ENCODE data around the gene CSPG4. TPM values are rescaled to one million over a fixed set of nuclear protein-coding genes. Genes with fewer than 3 reads are reported as not detected.

The CSPG4 gene
- total and polyA plus RNA-seq, 2 of the 8 experiments (the other 6 are each of a cell fraction or from before 2014, with no cell fraction given): 1.4 to 3.0 TPM

DNA sequence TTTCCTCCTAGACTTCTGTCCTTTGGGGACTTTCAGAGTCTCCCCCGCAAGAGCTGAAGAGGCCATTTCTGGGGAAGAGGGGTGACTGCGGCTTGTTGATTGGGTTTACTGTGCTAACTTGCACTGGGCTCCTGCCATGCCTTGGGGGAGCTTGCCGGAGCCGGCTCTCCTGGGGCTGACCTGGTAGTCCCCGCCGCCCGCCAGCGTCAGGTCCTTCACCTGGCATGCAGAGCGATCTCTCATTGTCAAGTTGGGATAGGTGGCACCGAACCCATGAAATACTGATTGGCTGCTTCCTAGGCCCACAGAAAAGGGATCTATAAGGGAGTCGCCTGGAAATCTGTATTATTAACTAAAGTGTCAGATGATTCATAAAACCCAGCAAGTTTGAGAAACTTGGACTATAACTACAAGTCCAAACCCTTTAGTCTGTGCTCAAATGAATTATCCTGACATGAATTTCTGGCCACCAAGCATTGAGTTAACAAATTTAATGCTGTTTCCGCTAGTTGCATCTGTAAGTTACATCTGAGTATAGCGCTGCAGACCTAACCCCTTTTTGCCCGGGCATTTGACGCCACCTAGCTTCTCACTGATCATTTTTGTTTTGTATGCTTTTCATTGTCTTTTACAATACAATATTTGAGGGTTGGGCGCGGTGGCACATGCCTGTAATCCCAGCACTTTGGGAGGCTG lies 72.0 kb downstream of the CSPG4 start:
- FAIRE-seq (no peak), DNase-seq (ENCODE audit: low read depth in 1 of 2, low spot score in 2 of 2) (no peak)
- Histone ChIP-seq H3K36me3 (ENCODE audit: control insufficient read depth in 2 of 4, insufficient read depth in 4 of 4, low read length in 3 of 4) (0 out of 8 replicates have a peak, but pooled peaks cover 0 to 4% (median 0%) of the 10 kb centered on the region in 4 experiments), H2BK15ac (ENCODE audit: low read length) (no peak overlapping the region), H3K23ac (ENCODE audit: insufficient read length) (no peak overlapping the region), H3K79me2 (ENCODE audit: control insufficient read depth in 1 of 2, insufficient read depth in 2 of 2, low read length in 2 of 2) (peaks cover 10 to 34% of the 10 kb centered on the region in 2 experiments), H2BK120ac (replicated peaks; ENCODE audit: low read depth, low read length) (no peak overlapping the region), H4K8ac (ENCODE audit: extremely low read depth, insufficient read depth, low read length) (peak overlapping the region; percentile 97; the same call in 1 of the 2 replicates), H2AK5ac (ENCODE audit: low read depth, low read length) (no peak overlapping the region), H3K27ac (ENCODE audit: low read depth, low read length) (peak overlapping the region; percentile 83), H4K91ac (replicated peaks; ENCODE audit: insufficient read length, low read length) (peak overlapping the region; percentile 58), H3K9me3 (ENCODE audit: insufficient read depth in 2 of 2, low read depth in 1 of 2, low read length in 1 of 2) (no peaks in the 10 kb centered on the region), H4K20me1 (replicated peaks in 1 of 2; ENCODE audit: control insufficient read depth in 1 of 2, insufficient read depth in 2 of 2, low read length in 2 of 2) (peaks cover 10 to 19% of the 10 kb centered on the region in 2 experiments), H2BK12ac (ENCODE audit: low read depth, low read length) (no peak overlapping the region), H3K4me3 (ENCODE audit: extremely low read depth in 1 of 4, insufficient read depth in 2 of 4, low read depth in 3 of 4, low read length in 4 of 4) (peak overlapping the region; percentile 51 to 99 (median 88)), H3K4ac (replicated peaks; ENCODE audit: insufficient read length, low read depth, low read length) (no peak overlapping the region), H3K4me2 (ENCODE audit: insufficient read depth in 1 of 2, low read depth in 2 of 2, low read length in 2 of 2) (peak overlapping the region; percentile 73 to 98), H3K79me1 (ENCODE audit: low read depth, low read length) (peaks cover 13% of the 10 kb centered on the region), H4K5ac (ENCODE audit: insufficient read length, low read depth, low read length) (peak overlapping the region; percentile 89), H3K9ac (replicated peaks in 1 of 4; ENCODE audit: extremely low read depth in 1 of 4, low read depth in 3 of 4, low read length in 3 of 4) (peak overlapping the region; percentile 76 to 99 (median 96)), H3K4me1 (replicated peaks in 1 of 4; ENCODE audit: control insufficient read depth in 3 of 4, insufficient read depth in 4 of 4, low read length in 3 of 4) (peaks cover 0 to 8% (median 5%) of the 10 kb centered on the region in 4 experiments; a peak in 5 of 7 replicates), H2AFZ (ENCODE audit: low read length) (no peak overlapping the region), H3K27me3 (replicated peaks in 1 of 4; ENCODE audit: control insufficient read depth in 3 of 4, extremely low read depth in 1 of 4, insufficient read depth in 3 of 4, low read length in 3 of 4) (no peaks in the 10 kb centered on the region), H3K14ac (ENCODE audit: insufficient read length) (no peak overlapping the region), H2BK20ac (ENCODE audit: low read length) (no peak overlapping the region), H2BK5ac (ENCODE audit: low read depth, low read length) (no peak overlapping the region; the same call in 1 of the 2 replicates), H3K18ac (ENCODE audit: extremely low read depth, low read length) (peak overlapping the region; percentile 91; the same call in 1 of the 2 replicates), H3K23me2 (ENCODE audit: low read depth, low read length) (peaks cover 9% of the 10 kb centered on the region), H3K56ac (replicated peaks; ENCODE audit: insufficient read length, low read depth, low read length) (peak overlapping the region; percentile 70)
- ChIA-PET CTCF (ENCODE audit: partially characterized antibody) (interaction anchor here (0.6 to 5.4 kb wide), 12 partner anchors 9 to 187 kb away, joined by 3 to 28 read pairs (median 3); partner anchors contain the start of gene SNUPN), POLR2A (ENCODE audit: partially characterized antibody) (interaction anchor here (0.6 to 8.2 kb wide), 20 partner anchors 8 to 243 kb away, joined by 3 to 73 read pairs (median 6); partner anchors contain the start of genes CSPG4, SIN3A, SNUPN and SNX33)
- no peak for TF ChIP-seq CEBPB (IDR thresholded peaks at IDR 0.05; ENCODE audit: low read depth, low read length)
- peak; percentile 64 for TF ChIP-seq ASH2L (IDR thresholded peaks at IDR 0.05; ENCODE audit: low read length)
- TF ChIP-seq YY1 (IDR thresholded peaks at IDR 0.05; ENCODE audit: low read depth, low read length): 0 out of 2 replicates have a peak, but pooled peaks have one; percentile 9
- TF ChIP-seq PHF8 (conservative IDR thresholded peaks at IDR 0.05; ENCODE audit: low read depth, low read length): peak; percentile 46; the same call in 1 of the 2 replicates
- TF ChIP-seq SIN3A (conservative IDR thresholded peaks at IDR 0.05 in 1 of 2, IDR thresholded peaks at IDR 0.05 in 1 of 2; ENCODE audit: low read depth in 1 of 2, low read length in 2 of 2): no peak
- peak; percentile 27 for TF ChIP-seq TAF7 (optimal IDR thresholded peaks at IDR 0.05; ENCODE audit: borderline replicate concordance, low read depth, low read length)
- TF ChIP-seq RAD21 (IDR thresholded peaks at IDR 0.05 in 1 of 2, conservative IDR thresholded peaks at IDR 0.05 in 1 of 2; ENCODE audit: low read depth in 2 of 2, low read length in 2 of 2): peak; percentile 26 to 37; a peak in 3 of 4 replicates
- peak in 1 of 2 experiments; percentile 45; a peak in 1 of 3 replicates for TF ChIP-seq POLR2A (IDR thresholded peaks at IDR 0.05; ENCODE audit: control extremely low read depth in 1 of 2, low read depth in 2 of 2, low read length in 2 of 2)
- WGBS, 2 experiments (ENCODE audit: extremely low coverage in 1 of 2, insufficient coverage in 1 of 2, insufficient read length in 1 of 2, insufficient replicate concordance in 2 of 2, low coverage in 1 of 2, low lambda C conversion rate in 2 of 2, missing lambda C conversion rate in 1 of 2): 8% methylated on average over 17 of the region's 17 CpGs; no CpG with 5 or more reads in 1 of the 2 experiments

Measured in H1 (cell line).